ENCODE results near the gene GRPEL1. TPM values are rescaled to one million over a fixed set of nuclear protein-coding genes. Genes with fewer than 3 reads are reported as not detected.

GRPEL1 gene
- total RNA-seq, 1 experiment from 2014 or later: 40.7 TPM

- Histone ChIP-seq H2BK5ac (ENCODE audit: insufficient read length, low read length) (no peak overlapping the region), H2BK12ac (ENCODE audit: insufficient read length, low read depth, low read length) (no peak overlapping the region), H4K91ac (ENCODE audit: insufficient read length, low read depth, low read length) (no peak overlapping the region), H2AFZ (ENCODE audit: low read length) (no peak overlapping the region), H3T11ph (ENCODE audit: low read length) (no peak overlapping the region), H3K4me1 (ENCODE audit: insufficient read depth, low read length) (no peaks in the 10 kb centered on the region), H4K8ac (replicated peaks; ENCODE audit: insufficient read length, low read depth, low read length) (no peak overlapping the region), H3K9ac (ENCODE audit: extremely low read depth, insufficient read length, low read length) (no peak overlapping the region), H3K4me2 (ENCODE audit: insufficient read depth, insufficient read length, low read length) (no peak overlapping the region), H3K18ac (ENCODE audit: insufficient read length, low read depth, low read length) (no peak overlapping the region), H2BK15ac (ENCODE audit: low read depth, low read length) (no peak overlapping the region), H3K23me2 (ENCODE audit: insufficient read length, low read depth, low read length, poor library complexity, severe bottlenecking) (no peaks in the 10 kb centered on the region), H3K27ac (ENCODE audit: insufficient read length, low read depth, low read length) (no peak overlapping the region), H4K5ac (ENCODE audit: insufficient read length, low read depth, low read length) (no peak overlapping the region), H3K23ac (ENCODE audit: insufficient read length, low read depth, low read length) (no peak overlapping the region), H3K4ac (ENCODE audit: low read depth, low read length) (no peak overlapping the region), H3K27me3 (ENCODE audit: insufficient read depth, low read length) (no peaks in the 10 kb centered on the region), H2BK120ac (ENCODE audit: low read depth, low read length, poor library complexity, severe bottlenecking) (no peak overlapping the region), H3K14ac (ENCODE audit: insufficient read depth, low read length) (no peak overlapping the region), H3K56ac (ENCODE audit: insufficient read length, low read depth, low read length) (no peak overlapping the region), H3K79me2 (ENCODE audit: insufficient read depth, low read length) (no peaks in the 10 kb centered on the region), H2AK5ac (ENCODE audit: insufficient read length, low read length) (no peak overlapping the region), H4K20me1 (ENCODE audit: control insufficient read depth, insufficient read depth, insufficient read length) (no peaks in the 10 kb centered on the region), H3K79me1 (ENCODE audit: insufficient read depth, low read depth, low read length, poor library complexity, severe bottlenecking) (no peaks in the 10 kb centered on the region), H3K9me3 (ENCODE audit: control insufficient read depth, low read depth, low read length) (no peaks in the 10 kb centered on the region), H2BK20ac (ENCODE audit: low read depth, low read length, poor library complexity, severe bottlenecking) (no peak overlapping the region)
- WGBS (ENCODE audit: extremely low coverage, insufficient read length, low lambda C conversion rate): no CpG with 5 or more reads among the region's 5 CpGs
- Mint-ChIP-seq H3K9me3 (peaks cover 12 to 15% of the 10 kb centered on the region in 2 experiments; a peak in 4 of 5 replicates), H3K4me1 (no peaks in the 10 kb centered on the region), H3K4me3 (no peak overlapping the region), H3K27ac (no peak overlapping the region), H3K36me3 (ENCODE audit: insufficient read depth in 1 of 3, low read depth in 3 of 3) (no peaks in the 10 kb centered on the region; a peak in 1 of 7 replicates), H3K27me3 (ENCODE audit: low read depth) (peaks cover 55% of the 10 kb centered on the region)
- no peak for TF ChIP-seq CTCF (conservative IDR thresholded peaks at IDR 0.05)
- DNase-seq: no peak
Measured at GRCh38 chr4:7078025-7078424, 10.2 kb upstream of the GRPEL1 start.

All from H9 (cell line).